ENCODE data around the gene ADCY6. TPM values are rescaled to one million over a fixed set of nuclear protein-coding genes. Genes with fewer than 3 reads are reported as not detected.
A peak's percentile ranks its signal among the peaks of the same experiment; 100 is the strongest.

Gene ADCY6
- total and polyA plus RNA-seq, 5 donors = 51.4 to 125 (median 93.2) TPM

- WGBS = under 1% methylated on average over 54 of the region's 54 CpGs
- H3K4me3 ChIP-seq (ENCODE audit: low read length) = peak overlapping the region; percentile 58
- H3K9me3 ChIP-seq (ENCODE audit: control insufficient read depth, low read length) = no peaks in the 10 kb centered on the region
- DNase-seq = peak; percentile 82 to 92 (median 90)
- peak; percentile 81 to 87 for ATAC-seq
- H3K4me1 ChIP-seq (ENCODE audit: control insufficient read depth, insufficient read depth, low read length) = peaks cover 6% of the 10 kb centered on the region
- intact Hi-C loops (cut with DNase I) = no loop called here
- no peaks in the 10 kb centered on the region for H3K27me3 ChIP-seq (ENCODE audit: control insufficient read depth, insufficient read depth)
- H3K27ac ChIP-seq (ENCODE audit: low read length) = peak overlapping the region; percentile 80
Observed at GRCh38 chr12:48815126-48816110, 26.5 kb upstream of the ADCY6 start.

GRCh38 chr12:48814262-48815125, 25.6 kb upstream of the ADCY6 start:
- 1% methylated on average over 70 of the region's 70 CpGs for WGBS
- ATAC-seq (peak; percentile 87), DNase-seq (peak; percentile 84 to 96 (median 95))
- H3K9me3 ChIP-seq (ENCODE audit: control insufficient read depth, low read length) = no peaks in the 10 kb centered on the region
- peaks cover 6% of the 10 kb centered on the region for H3K4me1 ChIP-seq (ENCODE audit: control insufficient read depth, insufficient read depth, low read length)
- intact Hi-C loops (cut with DNase I) = no loop called here
- H3K27ac ChIP-seq (ENCODE audit: low read length) = peak overlapping the region; percentile 80
- H3K27me3 ChIP-seq (ENCODE audit: control insufficient read depth, insufficient read depth) = no peaks in the 10 kb centered on the region
- H3K4me3 ChIP-seq (ENCODE audit: low read length) = peak overlapping the region; percentile 58

- 29% methylated on average over 18 of the region's 18 CpGs for WGBS
- Histone ChIP-seq H3K27me3 (ENCODE audit: control insufficient read depth, insufficient read depth) (no peaks in the 10 kb centered on the region), H3K9me3 (ENCODE audit: control insufficient read depth, low read length) (no peaks in the 10 kb centered on the region), H3K4me1 (ENCODE audit: control insufficient read depth, insufficient read depth, low read length) (peaks cover 6% of the 10 kb centered on the region), H3K27ac (ENCODE audit: low read length) (no peak overlapping the region), H3K4me3 (ENCODE audit: low read length) (peak overlapping the region; percentile 58)
- intact Hi-C loops (cut with DNase I) = no loop called here
- no peak for ATAC-seq
- no peak for DNase-seq
Observed at GRCh38 chr12:48813465-48814261, 24.8 kb upstream of the ADCY6 start.

GRCh38 chr12:48812389-48812788, 23.5 kb upstream of the ADCY6 start:
- Histone ChIP-seq H3K27ac (ENCODE audit: low read length) (no peak overlapping the region), H3K9me3 (ENCODE audit: control insufficient read depth, low read length) (no peaks in the 10 kb centered on the region), H3K4me1 (ENCODE audit: control insufficient read depth, insufficient read depth, low read length) (peaks cover 2% of the 10 kb centered on the region), H3K4me3 (ENCODE audit: low read length) (no peak overlapping the region), H3K27me3 (ENCODE audit: control insufficient read depth, insufficient read depth) (no peaks in the 10 kb centered on the region)
- intact Hi-C loops (cut with DNase I) = no loop called here
- WGBS = 41% methylated on average over 2 of the region's 2 CpGs
- ATAC-seq (no peak), DNase-seq (no peak)

- Histone ChIP-seq H3K9me3 (ENCODE audit: control insufficient read depth, low read length) (no peaks in the 10 kb centered on the region), H3K4me3 (ENCODE audit: low read length) (no peak overlapping the region), H3K27me3 (ENCODE audit: control insufficient read depth, insufficient read depth) (no peaks in the 10 kb centered on the region), H3K27ac (ENCODE audit: low read length) (no peak overlapping the region), H3K4me1 (ENCODE audit: control insufficient read depth, insufficient read depth, low read length) (peaks cover 2% of the 10 kb centered on the region)
- ATAC-seq = no peak
- intact Hi-C loops (cut with DNase I) = no loop called here
- DNase-seq = no peak
- WGBS = 75% methylated on average over 5 of the region's 5 CpGs
Observed at GRCh38 chr12:48811437-48812090, 22.7 kb upstream of the ADCY6 start.

GRCh38 chr12:48810903-48811431, 22.1 kb upstream of the ADCY6 start:
- 51% methylated on average over 5 of the region's 5 CpGs for WGBS
- Histone ChIP-seq H3K9me3 (ENCODE audit: control insufficient read depth, low read length) (no peaks in the 10 kb centered on the region), H3K27ac (ENCODE audit: low read length) (no peak overlapping the region), H3K4me1 (ENCODE audit: control insufficient read depth, insufficient read depth, low read length) (peaks cover 2% of the 10 kb centered on the region), H3K27me3 (ENCODE audit: control insufficient read depth, insufficient read depth) (no peaks in the 10 kb centered on the region), H3K4me3 (ENCODE audit: low read length) (no peak overlapping the region)
- intact Hi-C loops (cut with DNase I) = no loop called here
- no peak for DNase-seq
- ATAC-seq = no peak

- no peak overlapping the region for H3K4me3 ChIP-seq (ENCODE audit: low read length)
- H3K27me3 ChIP-seq (ENCODE audit: control insufficient read depth, insufficient read depth) = no peaks in the 10 kb centered on the region
- H3K27ac ChIP-seq (ENCODE audit: low read length) = no peak overlapping the region
- 94% methylated on average over 3 of the region's 3 CpGs for WGBS
- DNase-seq = no peak
- ATAC-seq = no peak
- intact Hi-C loops (cut with DNase I) = no loop called here
- H3K4me1 ChIP-seq (ENCODE audit: control insufficient read depth, insufficient read depth, low read length) = peaks cover 2% of the 10 kb centered on the region
- H3K9me3 ChIP-seq (ENCODE audit: control insufficient read depth, low read length) = no peaks in the 10 kb centered on the region
Observed at GRCh38 chr12:48807981-48808380, 19.1 kb upstream of the ADCY6 start.

- H3K4me3 ChIP-seq (ENCODE audit: low read length) = no peak overlapping the region
- no peaks in the 10 kb centered on the region for H3K4me1 ChIP-seq (ENCODE audit: control insufficient read depth, insufficient read depth, low read length)
- 54% methylated on average over 1 of the region's 1 CpG for WGBS
- H3K27me3 ChIP-seq (ENCODE audit: control insufficient read depth, insufficient read depth) = no peaks in the 10 kb centered on the region
- H3K27ac ChIP-seq (ENCODE audit: low read length) = no peak overlapping the region
- intact Hi-C loops (cut with DNase I) = no loop called here
- DNase-seq (no peak), ATAC-seq (no peak)
- H3K9me3 ChIP-seq (ENCODE audit: control insufficient read depth, low read length) = no peaks in the 10 kb centered on the region
Observed at GRCh38 chr12:48803675-48804074, 14.8 kb upstream of the ADCY6 start.

- H3K27ac ChIP-seq (ENCODE audit: low read length) = no peak overlapping the region
- no peaks in the 10 kb centered on the region for H3K27me3 ChIP-seq (ENCODE audit: control insufficient read depth, insufficient read depth)
- H3K9me3 ChIP-seq (ENCODE audit: control insufficient read depth, low read length) = no peaks in the 10 kb centered on the region
- DNase-seq (no peak), ATAC-seq (peak in 1 of 2 donors; percentile 32)
- intact Hi-C loops (cut with DNase I) = no loop called here
- WGBS = 77% methylated on average over 14 of the region's 14 CpGs
- H3K4me1 ChIP-seq (ENCODE audit: control insufficient read depth, insufficient read depth, low read length) = no peaks in the 10 kb centered on the region
- H3K4me3 ChIP-seq (ENCODE audit: low read length) = no peak overlapping the region
Observed at GRCh38 chr12:48800971-48801370, 12.1 kb upstream of the ADCY6 start.

- H3K27me3 ChIP-seq (ENCODE audit: control insufficient read depth, insufficient read depth) = no peaks in the 10 kb centered on the region
- 88% methylated on average over 14 of the region's 14 CpGs for WGBS
Observed at GRCh38 chr12:48800457-48800856, 11.6 kb upstream of the ADCY6 start.

More at GRCh38 chr12:48800457-48800856, 11.6 kb upstream of the ADCY6 start:
- DNase-seq (no peak), ATAC-seq (peak; percentile 9 to 10)
- no peak overlapping the region for H3K27ac ChIP-seq (ENCODE audit: low read length)
- H3K4me3 ChIP-seq (ENCODE audit: low read length) = no peak overlapping the region
- H3K9me3 ChIP-seq (ENCODE audit: control insufficient read depth, low read length) = no peaks in the 10 kb centered on the region
- H3K4me1 ChIP-seq (ENCODE audit: control insufficient read depth, insufficient read depth, low read length) = no peaks in the 10 kb centered on the region
- intact Hi-C loops (cut with DNase I) = no loop called here
